ENCODE data around the gene CTBP2.

- TF ChIP-seq, protein P1, sequence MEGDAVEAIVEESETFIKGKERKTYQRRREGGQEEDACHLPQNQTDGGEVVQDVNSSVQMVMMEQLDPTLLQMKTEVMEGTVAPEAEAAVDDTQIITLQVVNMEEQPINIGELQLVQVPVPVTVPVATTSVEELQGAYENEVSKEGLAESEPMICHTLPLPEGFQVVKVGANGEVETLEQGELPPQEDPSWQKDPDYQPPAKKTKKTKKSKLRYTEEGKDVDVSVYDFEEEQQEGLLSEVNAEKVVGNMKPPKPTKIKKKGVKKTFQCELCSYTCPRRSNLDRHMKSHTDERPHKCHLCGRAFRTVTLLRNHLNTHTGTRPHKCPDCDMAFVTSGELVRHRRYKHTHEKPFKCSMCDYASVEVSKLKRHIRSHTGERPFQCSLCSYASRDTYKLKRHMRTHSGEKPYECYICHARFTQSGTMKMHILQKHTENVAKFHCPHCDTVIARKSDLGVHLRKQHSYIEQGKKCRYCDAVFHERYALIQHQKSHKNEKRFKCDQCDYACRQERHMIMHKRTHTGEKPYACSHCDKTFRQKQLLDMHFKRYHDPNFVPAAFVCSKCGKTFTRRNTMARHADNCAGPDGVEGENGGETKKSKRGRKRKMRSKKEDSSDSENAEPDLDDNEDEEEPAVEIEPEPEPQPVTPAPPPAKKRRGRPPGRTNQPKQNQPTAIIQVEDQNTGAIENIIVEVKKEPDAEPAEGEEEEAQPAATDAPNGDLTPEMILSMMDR (IDR thresholded peaks at IDR 0.05) = no peak
- no peak for TF ChIP-seq EP300 (IDR thresholded peaks at IDR 0.05)
Observed at GRCh38 chr10:125134916-125135770, 25.2 kb downstream of the CTBP2 start.

Data from gastroesophageal sphincter (tissue), 3 donors.